NCI-H2196 (cell line): Measurements from ENCODE around the gene ADAMTS17.

Source experiments
- DNase-seq: peaks from one replicate; lab custom pipeline; 2025; ENCODE audit not compliant: unreplicated experiment; lab: John Stamatoyannopoulos, UW

The ADAMTS17 gene

GRCh38 chr15:100141311-100142001 is 200.3 kb downstream of the ADAMTS17 start:
- no peak for DNase-seq

DNA sequence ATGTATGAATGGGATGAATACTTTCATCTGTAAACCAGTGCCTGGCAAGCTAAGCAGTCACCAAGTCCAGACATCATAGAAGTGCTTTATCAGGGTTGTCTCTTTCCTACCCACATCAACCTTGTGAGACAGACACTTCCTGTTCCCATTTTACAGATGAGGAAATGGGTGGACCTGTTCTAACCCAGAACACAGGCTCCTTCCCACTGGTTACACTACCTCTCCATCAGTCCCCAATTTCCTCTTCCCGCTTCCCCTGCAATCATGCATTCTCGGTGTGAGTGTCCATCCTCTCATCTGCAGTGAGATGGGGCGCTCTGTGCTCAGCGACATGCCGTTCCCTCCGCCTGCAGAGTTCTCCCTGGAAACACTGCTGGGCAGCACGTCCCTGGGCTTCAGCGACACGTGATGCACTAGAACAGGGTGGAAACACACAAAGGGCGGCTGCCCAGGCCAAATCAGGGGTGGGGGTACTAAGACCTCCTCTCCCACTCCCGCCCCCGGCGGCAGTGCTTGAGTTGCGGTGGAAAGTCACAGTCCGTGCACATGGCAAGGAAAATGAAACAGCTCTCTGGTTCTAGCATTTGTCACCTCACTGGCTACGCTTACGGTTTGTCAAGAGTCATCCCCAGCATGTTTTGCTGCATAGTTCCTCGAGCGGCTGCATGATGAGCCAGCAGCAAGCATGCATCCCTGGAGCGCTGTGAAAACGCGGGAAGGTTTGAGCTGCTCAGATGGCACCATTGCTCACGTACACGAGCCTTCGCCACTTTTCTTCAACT is 201.1 kb downstream of the ADAMTS17 start:
- no peak for DNase-seq

DNA sequence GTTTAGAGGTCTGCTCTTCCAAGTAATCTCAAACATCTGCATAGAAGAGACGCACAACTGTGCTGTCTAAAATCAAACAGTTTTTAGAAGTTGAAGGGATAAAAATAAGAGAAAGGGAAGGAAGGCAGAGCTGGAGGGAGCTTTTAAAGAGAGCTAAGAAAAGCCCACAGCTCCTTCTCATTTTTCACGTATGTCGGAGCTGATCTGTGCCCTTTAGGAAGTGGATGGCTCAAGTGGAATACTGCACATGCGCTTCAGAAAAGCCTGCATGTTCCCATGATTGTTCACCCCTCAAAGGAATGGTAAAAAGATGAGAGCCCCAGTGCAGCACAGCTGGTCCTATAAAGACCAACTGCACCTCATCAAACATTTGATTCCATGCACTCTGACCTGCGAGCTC is 207.2 kb downstream of the ADAMTS17 start:
- DNase-seq, result no peak

- DNase-seq, result no peak
These were observed 207.6 kb downstream of the ADAMTS17 start for GRCh38 chr15:100134089-100134583.

GRCh38 chr15:100133001-100133400 is 208.8 kb downstream of the ADAMTS17 start:
- DNase-seq, result no peak

DNA sequence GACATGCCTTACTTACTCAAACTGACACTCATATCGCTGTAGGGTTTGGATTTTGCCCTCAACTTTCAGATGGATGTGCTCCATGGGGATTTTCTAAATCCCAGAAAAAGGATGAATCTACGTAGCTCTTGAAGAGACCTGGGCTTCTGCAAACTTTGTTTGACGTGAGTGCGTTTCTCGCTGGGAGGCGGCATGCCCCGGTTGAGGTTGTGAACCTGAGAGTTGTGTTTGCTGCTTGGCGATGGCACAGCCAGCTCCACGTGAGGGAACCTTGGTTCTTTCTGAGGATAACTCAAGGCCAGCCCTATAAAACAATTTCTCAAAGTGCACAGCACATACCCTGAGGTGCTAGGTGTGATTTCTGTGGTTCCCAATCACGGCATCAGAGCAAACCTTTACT is 209.5 kb downstream of the ADAMTS17 start:
- DNase-seq, result no peak

DNA sequence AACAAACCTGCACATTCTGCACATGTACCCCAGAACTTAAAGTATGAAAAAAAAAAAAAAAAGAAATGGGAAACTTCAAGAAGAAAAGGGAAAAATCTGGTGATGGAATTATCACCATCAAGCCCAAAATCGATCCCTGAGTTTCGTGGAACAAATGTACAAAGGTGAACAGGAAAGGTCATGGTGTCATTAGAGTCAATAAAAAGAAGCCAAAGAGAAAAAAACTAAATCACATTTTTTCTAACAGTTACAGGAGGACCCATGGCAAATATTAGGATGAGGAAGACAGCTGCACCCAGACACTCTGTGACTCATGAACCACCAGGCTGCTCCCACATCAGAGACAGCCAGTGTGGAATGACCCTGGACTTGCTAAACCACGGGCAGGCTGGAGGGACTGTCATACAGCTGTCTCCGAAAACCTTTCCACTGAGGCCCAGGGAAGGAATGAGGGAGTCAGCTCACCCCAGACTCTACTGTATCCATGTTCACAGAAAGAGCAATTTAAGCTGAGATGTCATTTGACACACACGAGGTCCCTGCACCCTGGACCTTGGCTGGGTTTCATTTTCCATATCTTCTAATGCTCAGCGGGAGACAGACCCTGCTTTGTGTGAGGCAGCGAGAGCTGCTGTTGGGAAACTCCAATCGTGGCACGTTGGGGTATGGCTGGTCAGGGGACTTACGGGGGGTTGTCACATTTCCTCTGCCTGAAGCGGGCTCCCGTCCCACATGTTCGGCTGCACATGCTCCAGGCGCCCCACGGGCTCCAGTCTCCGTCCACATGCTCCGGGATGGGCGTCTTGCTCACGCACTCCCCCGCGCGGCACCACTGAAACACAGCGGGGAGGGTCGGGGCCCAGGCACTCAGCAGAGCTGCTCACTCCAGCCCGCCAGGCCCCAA is 210.2 kb downstream of the ADAMTS17 start:
- DNase-seq, result no peak

- DNase-seq, result no peak
These were observed 212.1 kb downstream of the ADAMTS17 start for GRCh38 chr15:100129677-100130076.

- DNase-seq, result no peak
These were observed 216.2 kb downstream of the ADAMTS17 start for GRCh38 chr15:100125401-100126191.

DNA sequence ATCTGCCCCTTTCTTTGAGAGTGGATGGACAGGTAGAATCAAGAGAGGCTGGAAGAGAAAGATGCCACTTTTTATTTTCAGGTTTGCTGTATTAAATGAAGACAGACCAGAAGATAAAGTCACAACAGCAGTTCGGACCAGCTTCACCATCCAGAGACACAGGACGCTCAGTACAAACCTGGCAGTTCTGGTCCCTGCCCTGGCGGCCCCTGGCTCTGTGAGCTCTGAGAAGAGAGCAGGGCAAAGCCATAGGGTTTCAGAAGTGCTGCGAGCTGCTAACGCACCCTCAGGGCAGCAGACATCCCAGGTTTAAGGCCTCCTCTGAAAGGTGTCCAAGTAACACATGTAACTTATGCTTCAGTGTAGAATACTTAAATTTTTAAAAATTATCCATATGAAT is 216.8 kb downstream of the ADAMTS17 start:
- no peak for DNase-seq

GRCh38 chr15:100124361-100124760 is 217.4 kb downstream of the ADAMTS17 start:
- DNase-seq, result no peak

GRCh38 chr15:100123611-100124010 is 218.2 kb downstream of the ADAMTS17 start:
- no peak for DNase-seq

DNA sequence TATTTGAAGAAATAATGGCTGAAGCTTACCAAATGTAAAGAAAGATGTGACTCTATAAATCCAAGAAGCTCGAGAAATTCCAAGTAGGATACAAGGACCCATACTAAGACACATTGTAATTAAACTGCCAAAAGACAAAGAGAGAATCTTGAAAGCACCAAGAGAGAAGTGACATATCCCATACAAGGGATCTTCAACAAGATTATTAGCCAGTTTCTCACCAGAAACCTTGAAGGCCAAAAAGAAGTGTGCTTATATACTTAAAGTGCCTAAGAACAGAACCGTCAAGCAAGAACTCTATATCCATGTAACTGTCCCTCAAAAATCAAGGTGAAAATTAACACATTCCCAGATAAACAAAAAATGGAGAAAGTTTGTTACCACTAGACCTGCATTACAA is 220.5 kb downstream of the ADAMTS17 start:
- no peak for DNase-seq

GRCh38 chr15:100120111-100120510 is 221.7 kb downstream of the ADAMTS17 start:
- no peak for DNase-seq

DNA sequence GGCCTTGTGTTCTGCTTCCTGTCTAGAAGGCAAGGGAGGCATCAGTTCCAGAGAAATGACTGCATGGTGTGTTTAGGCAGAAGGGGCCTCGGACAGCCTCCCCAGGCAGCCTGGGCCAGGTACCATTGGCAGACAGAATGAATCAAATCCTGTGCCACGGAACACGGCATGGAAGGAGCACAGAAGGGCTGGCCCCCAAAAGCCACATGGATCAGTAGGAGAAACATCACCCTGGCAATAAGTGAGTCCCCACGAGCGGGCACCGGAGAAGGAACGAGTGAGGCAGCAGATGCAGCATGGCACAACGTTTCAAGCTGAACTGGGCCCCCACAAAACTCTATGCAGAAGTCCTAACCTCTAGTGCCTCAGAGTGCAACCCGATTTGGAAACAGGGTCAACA is 223.2 kb downstream of the ADAMTS17 start:
- DNase-seq, result no peak

DNA sequence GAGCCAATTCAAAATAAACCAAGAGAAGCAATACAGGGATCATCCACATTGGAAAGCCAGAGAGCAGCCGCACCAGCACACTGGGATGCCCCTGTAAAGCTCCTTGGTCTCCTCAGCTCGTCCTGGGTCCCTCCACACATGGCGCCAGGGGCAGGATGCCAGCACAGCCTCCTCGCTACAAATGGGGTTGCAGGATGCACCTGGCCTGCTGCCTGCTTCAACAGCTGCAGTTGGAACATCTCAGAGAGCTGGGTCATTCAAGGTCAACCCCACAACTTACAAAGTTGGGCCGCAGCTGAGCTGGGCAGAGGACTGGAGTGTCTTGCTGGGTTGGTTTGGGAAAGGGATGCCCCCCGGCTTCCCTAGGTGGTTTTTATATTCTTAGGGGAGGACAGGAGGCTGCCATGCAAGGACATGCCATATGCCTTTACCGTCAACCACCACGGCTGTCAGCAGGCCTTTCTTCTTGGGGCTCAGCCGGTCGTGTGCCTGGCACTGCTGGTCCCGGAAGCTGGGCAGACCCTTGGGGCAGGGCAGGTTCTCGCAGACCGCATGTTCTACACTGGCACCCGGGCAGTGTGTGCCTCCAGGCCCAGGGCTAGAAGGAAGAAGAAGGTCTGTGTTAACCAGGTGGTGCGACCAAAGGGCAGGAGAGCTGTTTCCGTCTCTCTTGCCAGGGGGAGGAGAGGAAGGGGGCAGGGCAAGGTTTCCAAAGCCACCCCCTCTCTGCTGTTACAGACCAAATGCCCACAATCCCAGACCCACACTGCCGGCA is 225.2 kb downstream of the ADAMTS17 start:
- DNase-seq, result no peak

- no peak for DNase-seq
These were observed 226.1 kb downstream of the ADAMTS17 start for GRCh38 chr15:100115711-100116090.

- DNase-seq, result no peak
These were observed 226.6 kb downstream of the ADAMTS17 start for GRCh38 chr15:100115066-100115710.

DNA sequence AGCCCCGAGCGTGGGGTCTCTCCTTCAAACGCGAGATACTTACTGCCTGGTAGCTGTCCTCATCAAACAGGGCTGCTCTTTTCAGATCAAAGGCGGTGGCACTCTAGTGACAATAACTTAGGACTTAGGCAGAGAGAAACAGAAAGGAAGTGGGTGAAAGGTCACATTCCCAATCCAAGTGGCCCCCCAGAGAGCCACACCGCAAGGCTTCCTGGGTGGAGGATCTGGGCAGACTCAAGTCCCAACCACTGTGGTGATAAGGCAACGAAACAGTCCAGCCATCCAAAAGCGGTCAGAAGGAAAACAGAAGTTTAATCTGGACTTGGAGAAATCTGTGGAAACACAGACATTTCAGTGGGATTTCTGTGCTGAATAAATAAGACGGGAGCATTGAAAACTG is 227.2 kb downstream of the ADAMTS17 start:
- DNase-seq, result no peak
